ENCODE results near the gene MYLK. TPM values are rescaled to one million over a fixed set of nuclear protein-coding genes. Genes with fewer than 3 reads are reported as not detected.

MYLK gene
- total RNA-seq, 1 donor from 2014 or later, result 20.1 TPM

- Mint-ChIP-seq H3K36me3 (ENCODE audit: low read depth) (no peaks in the 10 kb centered on the region), H3K27ac (ENCODE audit: unreplicated experiment) (no peak overlapping the region), H3K4me1 (peaks cover 55% of the 10 kb centered on the region), H3K27me3 (ENCODE audit: low read depth) (no peaks in the 10 kb centered on the region), H3K4me3 (no peak overlapping the region), H3K9me3 (no peaks in the 10 kb centered on the region)
- no peak for TF ChIP-seq CTCF (conservative IDR thresholded peaks at IDR 0.05)
- DNase-seq (ENCODE audit: low read depth, low spot score), result no peak
Observed at GRCh38 chr3:123692041-123692440, 192.1 kb downstream of the MYLK start.

GRCh38 chr3:123689831-123690230 is 194.3 kb downstream of the MYLK start:
- Mint-ChIP-seq H3K9me3 (no peaks in the 10 kb centered on the region), H3K4me1 (peaks cover 40% of the 10 kb centered on the region), H3K36me3 (ENCODE audit: low read depth) (no peaks in the 10 kb centered on the region), H3K4me3 (no peak overlapping the region), H3K27me3 (ENCODE audit: low read depth) (no peaks in the 10 kb centered on the region), H3K27ac (ENCODE audit: unreplicated experiment) (no peak overlapping the region)
- no peak for TF ChIP-seq CTCF (conservative IDR thresholded peaks at IDR 0.05)
- no peak for DNase-seq (ENCODE audit: low read depth, low spot score)

- Mint-ChIP-seq H3K27me3 (ENCODE audit: low read depth) (no peaks in the 10 kb centered on the region), H3K27ac (ENCODE audit: unreplicated experiment) (no peak overlapping the region), H3K4me1 (peaks cover 28% of the 10 kb centered on the region), H3K36me3 (ENCODE audit: low read depth) (no peaks in the 10 kb centered on the region), H3K9me3 (no peaks in the 10 kb centered on the region), H3K4me3 (no peak overlapping the region)
- TF ChIP-seq CTCF (conservative IDR thresholded peaks at IDR 0.05), result no peak
- no peak for DNase-seq (ENCODE audit: low read depth, low spot score)
Observed at GRCh38 chr3:123688241-123688747, 195.8 kb downstream of the MYLK start.

- no peaks in the 10 kb centered on the region for H3K27me3 Mint-ChIP-seq (ENCODE audit: low read depth)
- no peak for TF ChIP-seq CTCF (conservative IDR thresholded peaks at IDR 0.05)
- H3K36me3 Mint-ChIP-seq (ENCODE audit: low read depth), result no peaks in the 10 kb centered on the region
Observed at GRCh38 chr3:123687286-123687685, 196.8 kb downstream of the MYLK start.

GRCh38 chr3:123686251-123686650 is 197.9 kb downstream of the MYLK start:
- peaks cover 15% of the 10 kb centered on the region for H3K4me1 Mint-ChIP-seq
- no peaks in the 10 kb centered on the region for H3K9me3 Mint-ChIP-seq
- no peaks in the 10 kb centered on the region for H3K36me3 Mint-ChIP-seq (ENCODE audit: low read depth)
- no peak for TF ChIP-seq CTCF (conservative IDR thresholded peaks at IDR 0.05)
- DNase-seq (ENCODE audit: low read depth, low spot score), result no peak
- H3K4me3 Mint-ChIP-seq, result no peak overlapping the region
- H3K27me3 Mint-ChIP-seq (ENCODE audit: low read depth), result no peaks in the 10 kb centered on the region
- no peak overlapping the region for H3K27ac Mint-ChIP-seq (ENCODE audit: unreplicated experiment)

More at GRCh38 chr3:123687286-123687685, 196.8 kb downstream of the MYLK start:
- Mint-ChIP-seq H3K4me3 (no peak overlapping the region), H3K27ac (ENCODE audit: unreplicated experiment) (no peak overlapping the region), H3K4me1 (peaks cover 21% of the 10 kb centered on the region), H3K9me3 (no peaks in the 10 kb centered on the region)
- no peak for DNase-seq (ENCODE audit: low read depth, low spot score)

Measured in neural crest cell (in vitro differentiated cells).